GM18508 (cell line): ENCODE results near the gene DCAF6.

Experiments used
- ATAC-seq: cut with Tn5 transposase; IDR thresholded peaks from one replicate; pipeline ENCODE4 v1.9.1; 2021; ENCODE audit warnings: moderate number of reproducible peaks; ENCODE audit not compliant: insufficient read depth, unreplicated experiment

DCAF6 gene

DNA sequence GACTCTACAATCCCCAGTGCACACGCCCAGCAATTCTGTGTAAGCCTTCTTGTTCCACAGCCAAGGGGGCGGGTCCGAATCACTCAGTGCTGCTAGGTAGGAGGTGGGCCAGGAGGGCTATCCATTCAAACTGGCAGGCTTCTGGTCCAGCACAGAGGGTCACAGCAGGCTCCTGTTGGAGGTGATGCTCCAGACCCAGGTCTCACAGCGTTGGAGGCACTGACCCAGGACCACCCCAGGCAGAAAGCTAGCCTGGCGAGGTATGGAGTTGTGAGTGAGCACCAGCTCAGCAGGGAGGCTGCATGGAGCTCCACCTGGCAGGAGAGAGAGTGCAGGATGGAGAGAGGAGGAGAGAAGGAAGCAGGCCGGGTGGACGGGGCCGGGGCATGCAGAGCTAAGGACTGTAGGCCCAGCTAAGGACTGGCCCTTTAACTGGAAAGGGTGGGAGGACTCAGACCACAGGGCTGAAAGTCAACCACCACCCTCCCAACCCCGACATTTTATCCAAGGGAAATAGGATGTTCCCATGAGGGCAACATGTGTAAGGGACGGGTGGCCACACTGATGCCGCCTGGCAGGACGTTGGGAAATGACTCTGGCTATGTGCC is 161.5 kb downstream of the DCAF6 start:
- no peak for ATAC-seq

DNA sequence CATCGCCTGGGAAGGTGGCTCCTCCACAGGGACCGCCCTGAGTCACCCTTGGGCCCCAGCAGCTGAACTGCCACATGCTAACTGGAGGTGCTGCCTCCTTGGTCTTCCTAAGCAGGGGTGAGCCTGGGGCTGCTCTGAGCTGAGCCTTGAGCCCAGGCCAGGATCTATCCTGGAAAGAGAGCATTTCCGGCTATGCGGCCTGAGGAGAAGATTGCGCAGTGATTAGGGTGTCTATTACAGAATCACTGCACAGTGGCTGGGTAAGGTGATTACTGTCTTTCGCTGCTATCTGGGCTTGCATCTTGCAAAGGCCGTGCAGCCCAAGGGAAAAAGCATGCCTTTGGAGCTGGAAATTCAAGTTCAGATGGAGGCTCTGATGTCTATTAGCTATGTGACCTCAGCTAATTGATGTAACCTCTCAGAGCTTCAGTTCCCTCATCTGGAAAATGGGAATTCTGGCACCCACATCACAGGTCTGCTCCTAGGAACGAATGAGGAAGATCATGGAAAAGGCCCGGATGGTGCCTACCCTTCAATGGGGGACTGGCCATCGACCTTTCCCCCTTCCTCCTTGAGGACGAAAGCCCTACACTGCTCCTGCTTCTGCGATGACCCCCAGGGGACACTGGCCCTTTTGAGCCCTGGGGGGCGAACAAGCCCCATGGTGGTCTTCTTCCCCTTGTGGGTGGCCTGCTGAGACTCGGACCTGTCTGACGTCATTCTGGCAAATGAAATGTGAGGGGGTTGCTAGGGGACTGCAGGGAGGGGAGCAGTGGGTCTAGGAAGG is 162.2 kb downstream of the DCAF6 start:
- no peak for ATAC-seq

DNA sequence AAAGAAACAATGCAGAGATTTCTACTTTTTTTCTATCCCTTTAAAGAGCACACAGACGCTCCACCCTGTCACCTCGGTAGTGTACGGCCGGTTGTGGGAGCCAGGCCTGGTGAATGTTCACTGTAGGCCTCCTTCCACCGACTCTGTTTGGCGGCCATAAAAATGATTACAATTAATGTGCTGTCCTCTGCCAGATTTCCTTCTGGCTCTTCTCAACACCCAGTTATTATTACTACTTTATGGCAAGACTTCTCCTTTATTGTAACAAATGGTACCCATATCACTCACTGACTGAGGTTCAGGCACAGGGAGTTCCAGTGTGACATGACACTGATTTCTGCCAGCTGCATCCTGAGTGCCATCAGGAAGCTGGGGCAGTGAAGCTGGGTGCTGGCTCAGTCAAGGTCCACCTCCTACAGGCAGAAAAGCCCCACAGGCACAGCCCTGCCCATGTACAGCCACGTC is 162.9 kb downstream of the DCAF6 start:
- no peak for ATAC-seq

DNA sequence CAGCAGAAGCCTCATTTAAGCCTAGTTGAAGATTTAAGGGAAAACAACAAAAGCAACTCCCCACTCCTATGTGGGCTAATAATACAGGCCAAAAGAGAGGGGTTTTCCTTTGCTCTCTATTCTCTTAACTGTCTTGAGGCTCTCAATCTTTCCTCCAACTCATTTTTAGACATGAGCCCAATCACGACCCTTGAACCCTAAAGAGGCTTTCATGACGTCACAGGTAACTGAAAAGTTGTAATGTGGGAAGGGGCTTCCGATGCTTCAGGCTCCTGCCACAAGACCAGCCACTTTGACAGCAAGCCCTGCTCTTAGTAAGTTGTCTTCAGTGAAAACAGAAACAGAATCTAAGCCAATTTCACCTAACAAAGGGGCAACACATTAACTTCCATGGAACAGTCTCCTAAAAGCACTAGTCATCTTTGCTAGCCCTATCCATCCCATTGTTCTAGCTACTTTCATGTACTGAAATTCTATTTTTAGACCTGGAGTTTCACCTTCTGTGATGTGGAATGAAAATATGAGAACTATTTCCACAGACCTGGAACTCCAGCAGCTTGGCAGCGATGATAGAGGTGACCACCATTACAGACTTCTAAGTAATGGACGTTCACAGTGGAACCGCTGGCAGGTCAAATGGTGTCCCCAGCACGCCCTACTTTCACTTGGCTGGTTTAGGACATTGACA is 164.0 kb downstream of the DCAF6 start:
- no peak for ATAC-seq

DNA sequence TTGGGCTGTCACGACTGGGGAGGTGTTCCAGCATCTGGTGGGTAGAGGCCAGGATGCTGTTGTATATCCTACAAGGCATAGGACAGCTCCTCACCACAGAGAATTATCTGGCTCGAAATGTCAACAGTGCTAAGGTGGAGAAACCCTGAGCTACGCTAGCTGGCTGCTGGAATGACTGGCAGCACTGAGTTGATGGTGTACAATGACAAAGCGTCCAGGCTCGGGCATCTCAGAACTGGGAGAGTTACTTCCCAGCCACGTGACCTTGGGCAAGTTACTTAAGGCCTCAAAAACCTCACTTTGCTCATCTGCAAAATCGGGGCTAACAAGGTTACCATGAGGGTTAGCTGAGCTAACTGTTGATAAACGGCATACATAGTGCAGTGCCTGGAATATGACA is 164.9 kb downstream of the DCAF6 start:
- no peak for ATAC-seq

DNA sequence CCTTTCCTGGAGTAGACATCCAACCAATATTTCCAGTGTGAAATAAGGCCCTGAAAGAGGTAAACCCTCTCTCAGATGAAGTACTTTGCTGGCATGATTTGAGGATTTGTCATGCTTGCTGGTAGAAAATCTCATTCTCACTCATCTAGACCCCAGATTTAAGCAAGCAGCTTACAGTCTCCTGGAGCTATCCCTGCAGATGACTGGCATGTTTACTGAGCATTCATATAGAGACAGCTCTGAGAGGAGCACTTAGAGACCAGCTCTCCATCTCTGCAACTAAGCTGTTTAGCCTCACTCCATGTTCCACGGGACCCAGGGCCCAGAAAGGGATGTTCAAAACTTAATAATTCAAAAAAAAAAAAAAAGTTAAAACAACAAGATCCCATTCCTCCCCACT is 166.0 kb downstream of the DCAF6 start:
- no peak for ATAC-seq

DNA sequence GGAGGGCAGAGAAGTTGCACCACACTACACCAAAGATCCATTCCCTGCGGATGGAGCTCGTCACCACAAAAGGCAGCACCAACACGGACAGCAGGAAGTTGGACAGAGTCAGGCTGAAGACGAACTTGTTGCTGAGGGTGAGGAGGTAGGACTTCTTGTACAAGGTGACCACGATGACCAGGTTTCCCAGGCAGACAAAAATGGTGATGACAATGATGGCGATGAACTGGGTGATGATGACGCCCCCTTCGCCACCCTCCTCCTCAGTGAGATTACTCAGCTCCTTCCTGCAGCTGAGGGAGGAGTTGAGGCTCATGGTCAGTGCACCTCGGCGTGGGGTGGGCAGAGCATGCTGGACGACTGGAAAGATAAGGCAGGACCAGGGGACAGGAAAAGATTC is 168.1 kb downstream of the DCAF6 start:
- ATAC-seq: no peak

DNA sequence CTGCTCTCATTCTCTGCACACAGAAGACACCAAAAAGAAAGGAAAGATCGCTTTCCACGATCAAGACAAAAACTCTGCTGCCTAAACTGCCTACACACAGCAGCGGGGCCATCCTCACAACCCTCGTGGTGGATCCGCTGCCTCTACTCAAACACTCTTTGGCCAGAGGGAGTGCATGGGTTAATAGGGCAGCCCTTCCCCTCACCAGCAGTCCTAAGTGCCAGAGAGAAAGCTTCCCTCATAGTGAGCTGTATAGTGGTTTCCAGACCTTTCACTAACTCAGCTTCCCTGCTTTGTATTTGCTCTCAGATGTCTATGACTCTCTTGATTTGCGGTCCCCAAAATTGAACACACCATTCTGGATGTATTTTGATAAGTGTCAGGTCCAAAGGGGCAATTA is 169.4 kb downstream of the DCAF6 start:
- ATAC-seq: no peak

DNA sequence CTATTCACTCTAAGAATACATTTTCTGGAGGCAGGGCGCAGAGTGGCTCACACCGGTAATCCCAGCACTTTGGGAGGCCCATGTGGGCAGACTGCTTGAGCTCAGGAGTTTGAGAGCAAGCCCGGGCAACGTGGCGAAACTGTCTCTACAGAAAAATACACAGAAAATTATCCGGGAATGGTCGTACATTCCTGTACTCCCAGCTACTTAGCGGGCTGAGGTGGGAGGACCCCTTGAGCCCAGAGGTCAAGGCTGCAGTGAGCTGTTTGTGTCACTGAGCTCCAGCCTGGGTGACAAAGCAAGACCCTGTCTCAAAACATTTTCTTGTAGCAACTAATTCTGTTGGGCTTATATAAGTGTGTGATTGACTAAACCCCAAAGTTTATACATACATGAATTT is 169.8 kb downstream of the DCAF6 start:
- ATAC-seq: no peak

DNA sequence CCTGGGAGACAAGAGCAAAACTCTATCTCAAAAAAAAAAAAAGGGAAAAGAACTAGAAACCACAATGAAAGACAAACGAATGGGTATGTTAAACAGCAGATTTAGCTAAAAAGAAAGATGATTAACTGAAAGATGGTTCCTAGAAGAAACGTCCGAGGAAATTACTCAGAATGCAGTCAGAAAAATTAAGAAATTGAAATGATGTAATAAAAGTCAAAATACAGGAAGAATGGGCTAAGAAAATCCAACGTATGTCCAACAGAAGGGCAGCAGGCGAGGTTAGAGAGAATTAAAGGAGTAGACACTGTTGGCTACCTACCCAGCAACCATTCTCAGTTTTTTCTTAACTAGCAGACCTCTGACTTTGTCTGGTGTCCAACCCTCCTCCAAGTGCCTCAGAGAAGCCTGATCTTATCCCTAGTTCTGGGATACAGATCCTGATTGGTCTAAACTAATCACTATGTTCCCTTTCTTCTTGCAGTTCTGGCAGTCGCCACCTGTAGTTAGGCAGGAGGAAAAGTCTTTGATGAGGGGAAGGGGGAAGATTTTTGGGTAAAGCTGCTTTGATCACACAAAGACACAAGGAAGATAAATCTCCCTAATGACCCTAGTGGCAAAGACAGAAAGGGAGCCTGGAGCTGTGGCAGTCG is 174.5 kb downstream of the DCAF6 start:
- ATAC-seq: no peak

DNA sequence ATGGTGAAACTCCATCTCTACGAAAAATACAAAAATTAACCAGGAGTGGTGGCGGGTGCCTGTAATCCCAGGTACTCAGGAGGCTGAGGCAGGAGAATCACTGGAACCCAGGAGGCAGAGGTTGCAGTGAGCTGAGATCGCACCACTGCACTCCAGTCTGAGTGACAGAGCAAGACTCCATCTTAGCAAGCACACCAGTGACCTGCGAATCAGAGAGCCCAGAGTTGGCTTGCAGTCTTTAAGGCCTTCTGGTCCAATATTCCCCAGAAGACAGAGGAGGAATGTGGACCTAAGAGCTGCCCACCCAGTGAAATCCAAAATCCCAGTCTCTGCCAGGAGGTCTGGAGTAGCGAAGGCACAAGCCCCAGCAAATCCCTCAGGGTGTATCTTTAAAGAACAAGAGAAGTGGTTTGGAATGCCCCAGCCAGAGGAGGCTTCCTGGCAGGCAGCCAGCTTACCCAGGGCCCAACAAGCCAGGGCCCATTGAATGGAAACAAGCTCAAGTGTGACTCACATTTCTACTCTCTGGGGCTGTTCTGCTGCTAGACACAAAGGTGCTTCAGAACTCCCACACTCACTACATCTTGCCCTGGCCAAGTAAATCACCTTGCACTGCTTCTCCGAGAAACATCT is 176.3 kb downstream of the DCAF6 start:
- no peak for ATAC-seq

DNA sequence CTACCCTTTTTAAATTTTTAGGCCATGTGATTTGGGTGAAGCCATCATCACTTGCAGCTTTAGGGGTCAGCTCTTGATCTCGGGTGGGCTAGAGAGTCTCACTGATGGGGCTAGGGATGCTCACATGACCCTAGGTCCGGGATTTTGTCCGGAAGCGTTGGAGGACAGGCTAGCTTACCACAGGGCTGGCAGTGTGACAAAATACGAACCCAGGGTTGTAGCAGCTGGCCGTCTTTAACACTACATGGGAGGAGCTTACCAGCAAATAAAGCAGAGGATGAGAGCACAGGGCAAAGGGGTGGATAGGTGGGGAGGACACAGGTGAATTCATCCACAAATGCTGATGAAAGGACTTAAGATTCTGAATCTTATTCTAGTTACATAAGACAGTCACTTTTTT is 178.4 kb downstream of the DCAF6 start:
- no peak for ATAC-seq

DNA sequence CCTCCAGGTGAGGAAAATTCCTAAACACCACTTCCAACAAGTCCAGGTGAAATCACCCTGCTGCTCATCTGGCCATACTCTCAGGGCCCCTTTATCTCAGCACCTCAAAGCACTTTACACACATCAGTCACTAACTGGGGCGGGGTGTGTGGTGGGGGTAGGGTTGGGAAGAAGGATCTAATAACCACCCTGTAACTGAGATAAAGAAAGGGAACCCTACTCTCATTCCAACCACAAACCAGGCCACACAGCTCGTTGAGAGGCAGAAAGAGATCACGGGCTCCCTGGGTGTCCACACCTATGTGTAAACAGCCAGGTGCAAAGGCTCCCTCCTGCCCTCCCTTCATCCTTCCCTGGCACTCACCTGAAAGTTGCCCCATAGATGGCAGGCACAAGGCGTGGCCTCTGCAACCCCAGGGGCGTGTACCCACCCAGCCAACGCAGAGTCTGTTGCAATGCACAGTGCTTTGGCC is 179.9 kb downstream of the DCAF6 start:
- no peak for ATAC-seq

DNA sequence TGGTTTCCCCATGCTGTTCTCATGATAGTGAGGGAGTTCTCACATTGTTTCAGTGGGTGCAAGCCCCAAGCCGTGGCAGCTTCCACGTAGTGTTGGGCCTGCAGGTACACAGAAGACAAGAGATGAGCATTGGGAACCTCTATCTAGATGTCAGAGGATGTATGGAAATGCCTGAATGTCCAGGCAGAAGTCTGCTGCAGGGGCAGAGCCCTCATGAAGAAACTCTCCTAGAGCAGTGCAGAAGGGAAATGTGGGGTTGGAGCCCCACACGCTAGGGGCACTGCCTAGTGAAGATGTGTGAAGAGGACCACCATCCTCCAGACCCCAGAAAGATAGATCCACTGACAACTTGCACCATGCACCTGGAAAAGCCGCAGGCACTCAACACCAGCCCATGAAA is 183.3 kb downstream of the DCAF6 start:
- ATAC-seq: no peak

DNA sequence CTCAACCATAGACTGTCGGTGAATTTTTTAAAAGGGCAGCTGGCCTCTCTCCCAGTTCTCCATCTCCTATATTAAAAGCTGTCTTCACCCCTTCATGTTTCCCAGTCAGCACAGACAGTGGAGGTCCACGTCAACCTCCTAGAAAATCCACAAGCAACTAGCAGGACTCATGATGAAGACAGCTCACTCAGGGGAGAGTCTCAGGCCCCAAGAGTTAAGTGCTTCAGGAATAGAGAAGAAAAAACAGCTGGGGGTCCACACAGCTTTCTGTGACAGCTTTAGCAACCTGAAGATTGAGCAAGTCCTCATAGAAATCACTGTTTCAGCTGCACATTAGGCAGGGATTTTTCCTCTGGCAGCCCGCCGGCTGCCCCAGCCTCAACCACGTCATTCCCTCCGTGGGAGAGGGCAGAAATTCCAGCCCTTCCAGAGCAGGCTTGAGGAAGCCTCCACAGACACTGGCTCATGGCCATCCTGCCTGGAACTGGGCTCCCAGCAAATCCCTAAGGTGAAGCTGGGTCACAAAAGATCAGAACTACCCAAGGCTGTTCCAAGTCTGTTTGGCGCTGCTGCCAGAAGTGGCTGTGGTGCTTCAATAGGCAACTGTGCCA is 185.0 kb downstream of the DCAF6 start:
- ATAC-seq: no peak

DNA sequence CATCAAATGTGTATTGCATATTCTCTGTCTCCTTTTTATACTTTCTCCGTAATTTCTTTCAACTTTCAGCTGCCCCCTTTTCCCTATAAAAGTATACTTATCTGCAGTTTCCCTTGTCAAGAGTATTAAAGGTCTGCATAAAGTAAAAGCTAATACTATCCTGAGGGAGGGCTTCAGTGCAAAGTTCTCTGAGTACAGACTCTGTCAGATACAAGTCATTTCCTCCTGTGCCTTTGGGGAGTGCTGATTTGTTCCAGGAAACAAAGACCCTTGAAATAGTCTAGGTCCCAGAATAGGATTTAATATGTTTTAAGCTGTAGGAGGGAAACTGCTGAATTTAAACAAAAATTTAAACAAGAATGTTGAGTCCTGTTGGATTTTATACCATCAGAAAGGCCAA is 188.6 kb downstream of the DCAF6 start:
- ATAC-seq: no peak
